Gastrocnemius medialis (tissue), 4 donors: ENCODE data around the gene GNG2.

Source experiments
- CTCF ChIP-seq, 5 experiments: fragments of 450-650 bp in 3 of 5; fragments of 200-600 bp in 2 of 5; sonication (generic) in 2 of 5; IDR thresholded peaks in 4 of 5; conservative IDR thresholded peaks in 1 of 5; 1 replicate in 4 of 5; 2 replicates in 1 of 5; pipeline ENCODE4 v1.5.1; 2016 to 2019; ENCODE audit warnings: antibody characterized with exemption in 5 of 5, mild to moderate bottlenecking in 3 of 5, moderate library complexity in 3 of 5
- POLR2A ChIP-seq, 2 donors: fragments of 450-650 bp; IDR thresholded peaks; one replicate each; pipeline ENCODE4 v1.6.1; 2017; ENCODE audit warnings: antibody characterized with exemption in 2 of 2, mild to moderate bottlenecking in 2 of 2, moderate library complexity in 2 of 2

- TF ChIP-seq CTCF (IDR thresholded peaks at IDR 0.05 in 4 of 5, conservative IDR thresholded peaks at IDR 0.05 in 1 of 5) = no peak
- TF ChIP-seq POLR2A (IDR thresholded peaks at IDR 0.05) = no peak
These were observed 68.8 kb downstream of the GNG2 start for GRCh38 chr14:51929166-51929565.
